HPDE6-E6E7 (cell line): Measurements from ENCODE around the gene ITGB5.

Experiments used
- DNase-seq: peaks from one replicate; pipeline ENCODE4 v3.0.0; 2011; ENCODE audit warnings: missing footprints; ENCODE audit errors: extremely low spot score

ITGB5 gene

DNA sequence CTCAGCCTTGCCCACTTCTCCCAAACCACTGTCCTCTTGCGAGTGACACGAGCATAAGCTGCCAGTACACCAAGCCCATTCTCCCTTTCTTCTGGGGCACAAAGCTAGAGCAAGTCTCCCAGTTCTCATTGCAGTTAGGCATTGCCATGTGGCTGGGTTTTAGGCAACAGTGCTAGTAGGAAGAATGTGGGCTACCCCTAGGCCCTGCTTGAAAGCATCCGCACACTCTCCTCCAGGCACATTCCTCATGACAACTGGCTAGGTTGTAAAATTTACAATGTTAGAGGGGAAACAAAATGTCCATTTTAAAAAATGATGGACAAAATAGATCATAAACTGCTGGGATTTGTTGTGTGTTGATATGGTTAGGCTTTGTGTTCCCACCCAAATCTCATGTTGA lies 19.7 kb downstream of the ITGB5 start:
- DNase-seq, result no peak

DNA sequence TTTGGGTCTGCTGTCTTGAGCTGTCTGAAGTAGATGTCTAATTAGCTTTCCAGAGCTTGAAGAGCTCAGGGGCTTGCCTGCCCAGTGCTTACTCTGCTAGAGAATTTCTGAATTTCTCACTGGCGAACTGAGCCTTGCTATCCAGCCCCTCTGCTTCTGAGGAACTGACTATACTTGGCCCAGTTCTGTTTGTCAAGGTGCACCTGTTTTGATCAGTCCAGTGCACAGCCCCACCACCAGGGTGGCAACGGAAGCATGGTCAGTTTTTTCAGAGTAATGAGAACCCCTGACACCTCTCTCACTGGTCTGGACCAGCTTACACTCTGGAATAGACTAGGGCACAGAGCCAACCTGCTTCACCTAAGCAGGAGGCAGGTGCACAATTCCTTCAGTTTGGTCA lies 25.2 kb downstream of the ITGB5 start:
- DNase-seq, result no peak

DNA sequence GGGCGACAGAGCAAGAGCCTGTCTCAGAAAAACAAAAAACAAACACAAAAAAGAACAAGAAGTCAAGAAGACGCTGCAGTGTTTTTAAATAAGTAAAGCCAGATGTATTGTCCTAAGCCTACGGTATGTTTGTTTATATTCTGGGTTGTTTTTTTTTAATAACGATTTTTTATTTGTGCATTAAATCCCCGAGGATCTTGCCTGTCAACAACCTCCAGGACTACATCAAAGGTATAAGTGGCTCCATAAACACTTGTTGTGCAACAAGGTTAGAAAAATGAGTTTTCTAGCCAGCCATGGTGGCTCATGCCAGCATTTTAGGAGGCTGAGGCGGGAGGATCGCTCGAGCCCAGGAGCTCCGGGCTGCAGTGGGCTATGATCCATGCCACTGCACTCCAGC lies 26.1 kb downstream of the ITGB5 start:
- DNase-seq, result no peak

DNA sequence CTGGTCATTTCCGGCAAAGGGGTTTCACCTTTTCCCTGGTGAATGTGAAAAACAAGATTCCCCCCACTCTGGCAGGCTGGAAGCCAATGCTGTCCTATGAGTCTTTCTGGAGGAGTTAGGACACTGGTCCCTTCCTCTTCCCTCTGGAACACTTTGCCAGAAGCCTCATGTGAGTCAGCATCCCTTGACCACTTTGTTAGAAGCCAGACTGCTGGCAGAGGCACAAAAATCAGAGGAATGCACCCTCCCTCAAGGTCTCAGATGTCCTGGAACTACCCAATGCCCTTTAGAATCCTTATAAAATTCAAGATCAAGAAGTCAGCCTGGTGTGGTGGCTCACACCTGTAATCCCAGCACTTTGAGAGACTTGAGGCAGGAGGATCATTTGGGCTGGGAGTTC lies 26.6 kb downstream of the ITGB5 start:
- DNase-seq, result peak; percentile 53

DNA sequence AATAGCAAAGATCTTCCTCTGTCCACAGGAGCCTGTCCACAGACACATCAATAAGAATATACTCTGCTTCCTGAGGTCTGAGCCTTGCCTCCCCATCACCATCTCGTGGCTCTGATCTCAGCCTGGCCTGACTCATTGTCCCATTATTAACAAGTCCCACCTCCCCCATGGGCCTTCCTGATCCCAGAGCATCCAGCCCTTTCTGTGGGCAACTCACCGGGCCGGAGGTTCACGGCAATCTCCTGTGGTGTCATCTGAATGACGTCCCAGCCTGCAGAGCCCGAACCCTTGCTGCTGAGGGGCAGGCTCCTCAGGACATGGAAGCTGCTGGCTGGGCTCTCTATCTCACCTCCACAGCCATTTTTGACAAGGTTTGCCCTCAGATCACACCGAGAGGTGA lies 28.1 kb downstream of the ITGB5 start:
- DNase-seq, result no peak

DNA sequence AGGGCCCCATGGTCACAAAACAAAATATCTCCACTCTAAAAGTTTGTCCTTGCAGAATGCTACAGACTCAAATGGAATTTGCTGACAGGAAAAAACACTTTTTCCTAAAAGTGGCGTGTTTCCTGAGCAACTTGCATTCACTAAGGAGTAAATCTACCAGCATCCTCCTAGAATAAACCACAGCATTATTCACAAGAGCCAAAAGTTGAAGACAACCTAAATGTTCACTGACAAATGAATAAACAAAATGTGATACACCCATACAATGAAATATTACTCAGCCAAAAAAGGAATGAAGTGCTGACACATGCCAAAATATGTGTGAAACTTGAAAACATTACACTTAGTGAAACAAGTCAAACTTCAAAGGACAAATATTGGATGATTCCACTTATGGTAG lies 28.9 kb downstream of the ITGB5 start:
- no peak for DNase-seq

DNA sequence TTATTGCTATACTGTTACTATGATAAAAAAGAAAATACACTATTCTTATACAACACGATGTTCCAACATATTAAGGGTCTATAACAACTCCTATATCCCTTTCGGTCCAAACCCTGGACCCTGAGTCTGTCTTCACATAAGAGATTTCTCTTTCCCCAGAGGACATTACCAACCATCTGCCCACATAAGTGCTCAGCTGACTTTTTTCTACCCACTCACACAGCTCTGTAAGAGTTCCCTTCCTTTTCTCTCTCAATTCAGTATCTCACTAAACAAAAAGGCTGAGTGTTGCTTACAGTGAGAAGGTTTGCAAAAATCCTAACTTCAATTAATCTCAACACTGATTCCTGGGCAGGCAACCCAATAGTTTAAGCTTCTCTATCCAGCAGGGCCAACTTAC lies 30.5 kb downstream of the ITGB5 start:
- no peak for DNase-seq

DNA sequence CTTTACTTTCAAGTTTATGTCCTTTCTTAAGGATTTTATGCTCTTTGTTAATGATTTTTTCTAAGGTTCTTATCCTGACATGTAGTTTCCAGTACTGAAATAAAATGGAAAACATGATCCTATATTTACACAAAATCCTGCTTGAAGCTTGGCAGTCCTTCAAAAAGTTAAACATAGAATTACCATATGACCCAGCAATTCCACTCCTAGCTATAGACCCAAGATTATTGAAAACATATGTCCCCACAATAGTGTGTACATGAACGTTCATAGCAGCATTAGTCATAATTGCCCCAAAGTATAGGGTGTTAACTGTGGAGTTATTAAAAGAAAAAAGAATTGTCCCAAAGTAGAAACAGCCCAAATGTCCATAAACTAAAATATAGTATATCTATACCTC lies 33.2 kb downstream of the ITGB5 start:
- DNase-seq, result no peak

DNA sequence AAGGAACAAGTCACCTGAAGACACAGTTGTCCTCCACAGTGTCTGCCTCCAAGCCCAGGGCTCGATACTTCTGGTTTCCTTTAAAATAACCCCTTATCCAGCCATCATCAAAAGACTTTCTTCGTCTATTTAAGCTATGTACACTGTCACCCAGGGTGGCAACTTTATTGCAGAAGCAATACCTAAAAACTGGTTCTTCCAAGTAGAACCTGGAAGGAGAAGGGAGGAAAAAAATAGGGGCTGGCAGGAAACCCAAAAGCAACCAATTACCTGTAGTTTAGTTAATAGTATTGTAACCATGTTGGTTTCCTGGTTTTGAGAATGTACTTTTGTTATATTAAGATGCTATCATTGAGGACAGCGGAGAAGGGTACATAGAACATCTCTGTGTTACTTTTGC lies 33.7 kb downstream of the ITGB5 start:
- DNase-seq, result no peak

DNA sequence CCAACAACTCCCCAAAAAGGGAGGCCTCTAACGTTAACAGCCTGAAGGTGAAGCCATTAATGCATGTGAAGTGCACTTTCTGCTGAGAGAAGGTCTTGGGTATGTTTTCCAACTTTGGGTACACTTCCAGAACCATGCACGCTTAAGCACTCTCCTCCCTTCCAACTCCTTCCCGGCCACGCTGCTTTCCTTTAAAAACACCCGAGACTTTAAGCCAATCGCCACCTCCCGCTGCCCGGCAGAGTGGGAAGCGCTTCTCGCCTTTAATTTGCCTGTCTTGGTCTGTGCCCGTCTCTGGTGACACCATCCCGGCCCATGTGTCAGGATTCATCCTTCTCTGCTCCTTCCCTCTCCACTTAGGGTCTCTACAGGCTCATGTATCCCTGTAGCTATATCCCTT lies 35.3 kb downstream of the ITGB5 start:
- no peak for DNase-seq

DNA sequence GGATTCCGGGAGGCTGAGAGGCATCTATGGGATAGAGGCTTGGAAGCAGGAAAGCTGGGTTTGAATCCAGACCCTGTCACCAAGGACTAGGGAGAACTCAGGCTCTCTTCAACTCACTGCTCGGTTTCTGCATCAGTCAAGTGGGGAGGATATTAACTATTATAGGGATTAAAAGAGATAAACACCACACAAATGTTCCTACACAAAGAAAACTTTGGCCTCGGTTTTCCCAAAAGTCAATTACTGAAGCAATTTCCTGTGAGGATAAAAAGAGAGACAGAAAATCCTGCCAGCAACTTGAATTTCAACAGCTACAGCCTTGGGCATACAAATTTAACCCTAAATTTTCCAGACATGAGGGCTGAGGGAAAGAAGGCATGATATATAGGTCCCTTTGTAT lies 36.0 kb downstream of the ITGB5 start:
- no peak for DNase-seq

DNA sequence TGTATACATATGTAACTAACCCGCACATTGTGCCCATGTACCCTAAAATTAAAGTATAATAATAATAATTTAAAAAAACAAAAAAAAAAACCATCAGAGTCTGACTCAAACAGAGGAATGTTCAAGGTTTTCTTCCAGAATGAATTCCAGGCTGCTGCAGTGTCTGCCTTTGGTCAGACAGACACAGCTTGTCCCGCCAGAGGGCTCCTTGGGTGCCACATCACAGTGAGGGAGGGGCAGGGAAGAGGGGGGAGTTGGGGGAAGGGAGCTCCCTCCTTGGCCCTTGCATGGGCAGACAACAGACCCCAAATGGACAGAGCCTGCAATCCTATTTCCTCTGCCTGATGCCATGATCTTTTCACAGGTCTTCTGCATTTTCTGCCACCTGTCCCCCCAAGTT lies 36.5 kb downstream of the ITGB5 start:
- DNase-seq, result no peak

DNA sequence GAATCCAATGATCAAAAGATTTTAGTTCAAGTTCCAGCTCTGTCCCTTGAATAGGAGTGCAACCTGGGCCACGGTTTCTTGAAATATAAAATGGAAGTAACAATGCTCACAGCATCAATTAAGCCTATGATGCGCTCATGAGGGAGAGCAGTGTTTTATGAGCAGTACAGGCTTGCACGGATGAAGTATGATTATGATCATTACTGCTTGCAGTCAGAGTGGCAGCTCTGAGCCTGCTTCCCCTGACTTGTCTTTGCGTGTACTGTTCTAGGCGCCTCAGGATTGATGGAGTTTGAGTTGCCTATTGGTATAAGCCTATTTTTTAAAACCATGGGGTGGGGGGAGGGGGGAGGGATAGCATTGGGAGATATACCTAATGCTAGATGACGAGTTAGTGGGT lies 37.0 kb downstream of the ITGB5 start:
- DNase-seq, result no peak

DNA sequence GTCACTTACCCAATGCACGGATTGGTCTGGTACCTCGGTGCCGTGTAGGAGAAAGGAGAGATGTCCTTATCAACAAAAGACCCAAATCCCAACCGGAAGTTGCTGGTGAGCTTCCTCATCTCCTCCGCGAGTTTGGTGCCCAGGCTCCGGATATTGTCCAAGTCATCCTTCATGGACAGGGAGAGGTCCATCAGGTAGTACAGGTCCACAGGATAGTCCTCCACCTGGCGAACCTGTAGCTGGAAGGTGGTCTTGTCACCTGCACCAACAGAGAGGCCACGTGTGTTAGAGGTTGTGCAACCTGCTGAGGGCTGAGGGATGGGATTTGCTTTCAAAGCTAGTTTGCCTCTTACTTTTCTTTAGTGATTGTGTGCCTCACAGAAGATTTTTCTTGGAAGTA lies 38.9 kb downstream of the ITGB5 start:
- DNase-seq, result no peak

DNA sequence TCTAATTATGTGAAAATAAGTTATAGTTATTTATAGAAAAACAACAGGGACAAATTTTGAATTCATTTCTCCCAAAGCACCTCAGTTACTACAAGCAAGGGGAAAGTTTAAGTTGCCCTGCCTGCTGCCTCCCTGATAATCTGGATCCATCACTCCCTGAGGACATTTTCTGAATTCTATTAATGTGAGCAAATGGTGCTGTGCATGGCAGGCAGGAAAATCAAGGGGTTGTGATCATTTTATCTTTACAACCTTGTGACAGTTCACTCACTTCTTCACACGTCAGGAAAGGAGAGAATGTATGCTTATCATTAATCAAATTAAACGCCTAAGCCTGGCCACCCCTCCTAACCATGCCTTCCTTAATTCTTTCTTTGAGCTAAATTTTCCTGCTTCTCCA lies 39.3 kb downstream of the ITGB5 start:
- no peak for DNase-seq

DNA sequence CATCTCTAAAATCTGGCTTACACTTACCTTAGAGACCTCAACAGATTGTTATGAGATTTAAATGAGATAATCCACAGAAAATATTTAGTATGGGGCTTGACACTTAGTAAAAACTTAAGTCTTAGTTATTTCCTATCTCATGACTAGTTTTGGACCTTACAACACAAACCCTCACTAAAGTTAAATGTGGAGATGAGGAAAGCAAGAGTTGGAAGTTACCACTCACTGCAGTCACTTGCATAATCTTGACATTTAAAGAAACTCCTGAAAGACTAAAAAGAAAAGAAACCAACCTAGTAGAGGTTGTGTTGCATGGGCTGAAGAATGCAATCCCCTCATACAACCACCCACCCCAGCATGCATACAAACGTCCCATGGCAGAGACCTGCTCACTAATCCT lies 40.1 kb downstream of the ITGB5 start:
- no peak for DNase-seq

DNA sequence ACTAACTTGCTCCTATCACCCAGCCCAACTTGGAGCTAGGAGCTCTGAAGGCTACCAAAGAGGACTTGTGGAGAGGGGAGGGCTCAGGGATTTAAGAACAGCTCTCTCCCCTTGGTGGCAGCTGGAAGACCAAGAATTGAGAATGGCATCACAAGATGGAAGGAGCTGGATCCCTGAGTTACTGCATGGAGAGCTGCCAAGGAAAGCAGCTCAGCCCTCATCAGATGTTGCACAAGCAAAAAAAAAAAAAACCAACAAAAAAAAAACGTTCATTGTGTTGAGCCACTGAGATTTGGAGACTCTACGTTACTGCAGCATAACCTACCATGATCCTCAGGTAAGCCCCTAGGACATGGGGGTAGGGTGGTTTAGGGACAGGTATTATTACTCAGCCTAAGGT lies 41.0 kb downstream of the ITGB5 start:
- no peak for DNase-seq

DNA sequence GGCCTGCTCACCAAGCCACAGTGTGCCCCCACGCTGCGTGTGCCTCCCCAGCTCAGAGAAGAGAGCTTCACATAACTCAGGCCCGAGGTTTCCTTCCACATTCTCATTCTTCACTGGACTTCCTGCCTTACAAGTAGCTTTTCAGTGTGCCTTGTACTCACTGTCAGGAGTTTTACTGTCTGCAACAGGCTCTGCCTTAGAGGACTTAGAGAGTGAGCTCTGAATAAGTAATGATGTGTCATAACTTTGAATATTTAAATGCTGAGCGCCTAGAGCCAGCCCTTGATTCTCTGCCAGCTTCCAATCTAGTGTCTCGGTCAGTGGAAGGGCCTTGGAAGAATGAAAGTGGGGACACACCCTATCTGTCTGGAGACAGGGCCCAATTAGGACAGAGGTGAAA lies 41.8 kb downstream of the ITGB5 start:
- peak; percentile 40 for DNase-seq

DNA sequence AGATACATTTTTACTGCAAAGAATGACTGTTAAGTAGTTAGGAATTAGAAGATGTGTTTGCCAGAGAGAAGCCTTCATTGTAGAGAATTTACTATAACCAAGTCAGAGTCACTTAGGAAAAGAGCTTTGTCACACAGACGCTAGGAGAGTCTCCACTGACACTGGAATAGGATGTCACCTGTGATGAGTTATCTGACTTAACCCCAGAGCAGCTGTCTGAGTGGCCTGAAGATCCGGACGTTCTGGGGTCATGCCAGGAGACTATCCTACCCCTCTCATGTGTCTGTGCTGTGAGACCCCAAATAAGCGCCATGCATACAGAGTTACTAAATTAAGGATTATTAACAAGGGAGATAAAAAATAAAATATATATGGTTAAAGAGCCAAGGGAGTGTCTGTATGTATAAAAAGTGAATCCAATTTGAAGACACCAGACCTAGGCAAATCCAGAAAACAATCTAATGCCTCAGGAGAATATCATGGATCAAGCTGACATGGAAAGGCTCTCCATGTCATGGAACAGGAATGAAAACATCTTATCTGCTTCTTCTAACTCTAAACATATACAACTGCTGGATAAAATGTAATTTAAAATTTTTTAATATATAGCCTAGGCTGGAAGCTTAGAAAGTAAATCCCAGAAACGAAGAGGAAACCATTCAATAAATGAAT lies 43.5 kb downstream of the ITGB5 start:
- DNase-seq, result no peak

DNA sequence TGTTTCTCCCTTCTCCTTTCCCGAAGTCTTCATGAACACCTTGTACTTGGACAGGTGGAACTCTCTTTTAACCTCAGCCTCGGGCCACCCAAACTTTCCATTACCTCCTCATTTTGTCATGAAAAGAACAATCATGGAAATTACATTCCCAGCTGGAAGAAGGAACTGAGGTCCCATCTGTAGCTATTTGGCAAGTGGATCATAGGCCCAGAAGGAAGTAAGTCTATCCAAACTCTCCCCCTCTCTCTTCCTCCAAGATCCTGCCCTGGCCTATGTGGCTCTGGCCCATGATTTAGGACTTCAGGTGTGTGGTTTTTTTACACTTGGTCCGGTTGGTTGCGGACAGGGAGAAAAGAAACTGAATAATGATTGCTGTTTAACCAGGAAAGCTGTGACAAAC lies 44.1 kb downstream of the ITGB5 start:
- DNase-seq, result no peak

DNA sequence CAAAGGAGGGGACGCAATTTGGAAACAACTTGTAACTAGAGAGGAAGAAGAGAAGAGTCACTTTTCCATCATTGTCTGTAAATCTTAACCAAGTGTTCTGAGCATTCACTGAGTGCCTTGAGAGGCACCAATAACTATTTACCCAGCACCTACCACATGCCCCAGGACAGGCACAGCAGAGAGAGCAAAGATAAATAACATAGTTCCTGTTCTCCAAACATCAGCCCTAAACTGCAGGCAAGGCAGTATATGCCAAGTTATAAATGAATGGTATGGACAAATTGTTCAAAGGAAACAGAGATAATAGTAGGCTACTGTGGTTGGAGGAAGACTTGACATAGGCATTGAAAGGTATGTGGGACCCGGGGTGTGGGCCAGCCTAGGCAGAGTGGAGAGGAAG lies 45.6 kb downstream of the ITGB5 start:
- DNase-seq, result no peak

DNA sequence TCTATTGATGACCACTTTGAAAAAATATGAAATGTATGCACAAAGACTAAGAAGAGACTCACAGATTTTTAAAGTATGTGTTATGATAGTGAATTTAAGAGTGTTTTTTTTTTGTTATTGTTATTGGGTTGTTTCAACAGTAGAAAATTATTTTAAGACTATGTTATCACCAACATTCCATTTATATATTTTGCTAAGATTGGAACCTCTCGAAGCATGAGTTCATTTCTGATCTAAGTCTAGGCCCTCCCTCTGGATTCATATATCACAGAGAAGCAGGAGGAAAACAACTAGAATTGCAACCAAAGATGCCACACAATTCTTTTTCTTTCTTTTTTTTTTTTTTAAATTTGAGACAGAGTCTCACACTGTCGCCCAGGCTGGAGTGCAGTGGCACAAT lies 46.8 kb downstream of the ITGB5 start:
- DNase-seq, result no peak

DNA sequence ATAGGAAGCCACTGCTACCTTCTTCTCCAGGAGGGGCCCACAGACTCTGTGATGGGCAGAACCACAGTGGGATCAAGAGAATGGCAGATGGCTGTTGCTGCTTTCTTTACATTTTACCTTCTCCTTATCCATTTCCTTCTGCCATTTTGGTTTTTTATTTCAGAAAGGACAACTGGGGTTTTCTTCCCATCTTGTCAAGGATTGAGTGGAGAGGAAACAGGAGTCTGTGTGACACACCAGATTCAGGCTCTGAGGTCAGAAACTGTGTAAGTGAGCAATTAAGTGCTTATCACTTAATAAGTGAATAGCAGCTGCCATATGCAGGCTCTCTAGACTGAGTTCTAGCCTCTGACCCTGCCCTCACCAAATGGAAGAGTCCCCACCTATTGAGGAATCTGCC lies 47.3 kb downstream of the ITGB5 start:
- DNase-seq, result no peak

DNA sequence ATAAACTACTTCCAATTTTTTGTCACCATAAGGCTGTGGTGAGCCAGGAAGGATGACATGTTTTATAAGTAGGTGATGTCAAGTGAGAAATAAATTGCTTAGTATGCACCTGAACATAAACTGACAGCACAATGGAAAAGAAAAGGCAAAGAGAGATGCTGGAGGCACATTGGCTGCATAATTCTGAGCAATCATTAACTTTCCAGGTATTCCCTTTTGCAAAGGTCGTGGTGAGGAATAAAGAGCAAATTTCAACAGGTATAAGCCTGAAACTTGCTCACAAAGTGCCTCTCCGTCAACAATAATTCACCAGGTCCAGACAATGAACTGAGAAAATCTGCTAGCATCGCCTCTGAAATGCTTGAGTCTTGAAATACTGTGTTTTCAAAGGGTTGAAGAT lies 48.2 kb downstream of the ITGB5 start:
- no peak for DNase-seq

DNA sequence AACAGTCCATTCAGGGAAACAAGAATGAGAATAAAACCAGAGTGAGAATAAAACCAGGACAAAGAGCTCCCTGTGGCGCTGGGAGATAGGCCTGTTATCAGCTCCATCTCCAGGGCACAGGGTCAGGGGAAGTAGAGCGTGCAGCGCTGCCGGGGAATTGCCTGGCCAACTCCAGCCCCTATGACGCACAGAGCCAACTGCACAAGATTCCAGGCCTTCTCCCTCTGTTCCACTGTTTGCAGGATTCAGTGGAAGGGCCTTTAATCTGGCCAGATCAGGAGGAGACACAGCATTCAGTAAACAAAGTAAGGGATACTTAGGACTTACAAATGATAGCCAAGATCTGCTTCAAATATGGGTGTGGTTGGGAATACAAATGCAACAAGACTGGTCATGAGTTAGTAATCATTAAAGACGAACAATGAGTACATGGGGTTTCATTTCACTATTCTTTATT lies 49.4 kb downstream of the ITGB5 start:
- no peak for DNase-seq
